CD14-positive monocyte (primary cell): ENCODE measurements around the gene FXYD6. TPM values are rescaled to one million over a fixed set of nuclear protein-coding genes. Genes with fewer than 3 reads are reported as not detected.
A peak's percentile ranks its signal among the peaks of the same experiment; 100 is the strongest.

ENCODE experiments used
- DNase-seq, 3 donors: peaks; one replicate each; pipeline ENCODE4 v3.0.0-alpha.2; 2011 to 2022
- H2AFZ ChIP-seq: 2 replicates; pipeline ENCODE4 v1.6.0; 2012; ENCODE audit warnings: mild to moderate bottlenecking, low read depth, low read length, inconsistent platforms; ENCODE audit not compliant: insufficient read depth, poor library complexity, severe bottlenecking
- H3K27ac ChIP-seq, 2 donors: 1 replicate in 1 of 2; 2 replicates in 1 of 2; pipeline ENCODE4 v1.5.1; 2012 to 2013; ENCODE audit warnings: low read length in 2 of 2, control low read depth in 1 of 2, inconsistent platforms in 1 of 2, low read depth in 1 of 2, mild to moderate bottlenecking in 1 of 2
- H3K27me3 ChIP-seq, 2 donors: one replicate each; pipeline versions ENCODE4 v1.6.0 to v1.6.1; 2011 to 2013; ENCODE audit warnings: low read length in 2 of 2; ENCODE audit not compliant: control insufficient read depth in 2 of 2, insufficient read depth in 2 of 2
- H3K36me3 ChIP-seq, 2 donors: replicated peaks in 1 of 2; 1 replicate in 1 of 2; 2 replicates in 1 of 2; pipeline versions ENCODE4 v1.5.1 to v1.6.1; 2012 to 2013; ENCODE audit warnings: low read length in 2 of 2, control low read depth in 1 of 2, inconsistent platforms in 1 of 2, mild to moderate bottlenecking in 1 of 2; ENCODE audit not compliant: insufficient read depth in 2 of 2, control insufficient read depth in 1 of 2
- H3K4me1 ChIP-seq, 2 donors: 1 replicate in 1 of 2; 2 replicates in 1 of 2; pipeline versions ENCODE4 v1.5.1 to v1.6.1; 2012 to 2013; ENCODE audit warnings: low read length in 2 of 2, control low read depth in 1 of 2, inconsistent platforms in 1 of 2, mild to moderate bottlenecking in 1 of 2, moderate library complexity in 1 of 2; ENCODE audit not compliant: insufficient read depth in 2 of 2, control insufficient read depth in 1 of 2
- H3K4me2 ChIP-seq: replicated peaks from 2 replicates; pipeline ENCODE3; 2012; ENCODE audit warnings: low read length, moderate library complexity, mild to moderate bottlenecking; ENCODE audit not compliant: poor library complexity, severe bottlenecking; ENCODE audit errors: extremely low read depth
- H3K4me3 ChIP-seq, 3 experiments: fragments of 200-600 bp in 1 of 3; sonication (generic) in 1 of 3; replicated peaks in 1 of 3; 1 replicate in 2 of 3; 2 replicates in 1 of 3; pipeline ENCODE4 v1.5.1; 2011 to 2013; ENCODE audit warnings: low read length in 3 of 3, mild to moderate bottlenecking in 3 of 3, control low read depth in 2 of 3, low read depth in 2 of 3, inconsistent platforms in 1 of 3, moderate library complexity in 1 of 3
- H3K79me2 ChIP-seq: 2 replicates; pipeline ENCODE4 v1.6.0; 2012; ENCODE audit warnings: mild to moderate bottlenecking, control low read depth, inconsistent platforms, low read length, moderate library complexity; ENCODE audit not compliant: insufficient read depth
- H3K9ac ChIP-seq: 2 replicates; pipeline ENCODE4 v1.6.0; 2017; ENCODE audit warnings: low read length, mild to moderate bottlenecking; ENCODE audit not compliant: insufficient read depth, poor library complexity, severe bottlenecking
- H3K9me3 ChIP-seq, 2 donors: replicated peaks in 1 of 2; 1 replicate in 1 of 2; 2 replicates in 1 of 2; pipeline versions ENCODE4 v1.5.1 to v1.6.1; 2012 to 2013; ENCODE audit warnings: low read length in 2 of 2, control low read depth in 1 of 2; ENCODE audit not compliant: control insufficient read depth in 1 of 2, insufficient read depth in 1 of 2
- H4K20me1 ChIP-seq: 2 replicates; pipeline ENCODE4 v1.6.0; 2012; ENCODE audit warnings: mild to moderate bottlenecking, low read length, control low read depth, moderate library complexity; ENCODE audit not compliant: insufficient read depth
- H3K27ac Mint-ChIP-seq, 7 donors: one replicate each; pipeline ENCODE4 v1.8.0; 2020; ENCODE audit warnings: mild to moderate bottlenecking in 7 of 7, mixed read lengths in 7 of 7, moderate library complexity in 6 of 7, inconsistent platforms in 2 of 7
- H3K27me3 Mint-ChIP-seq, 3 donors: one replicate each; pipeline ENCODE4 v1.8.0; 2021 to 2022; ENCODE audit warnings: low read depth in 3 of 3, mild to moderate bottlenecking in 3 of 3, mixed read lengths in 3 of 3, moderate library complexity in 3 of 3, inconsistent platforms in 1 of 3
- H3K36me3 Mint-ChIP-seq, 2 donors: one replicate each; pipeline ENCODE4 v1.8.0; 2020; ENCODE audit warnings: mixed read lengths in 2 of 2, inconsistent platforms in 1 of 2, mild to moderate bottlenecking in 1 of 2
- H3K4me1 Mint-ChIP-seq: one replicate; pipeline ENCODE4 v1.8.0; 2020; ENCODE audit warnings: mild to moderate bottlenecking, mixed read lengths
- H3K4me3 Mint-ChIP-seq, 2 donors: one replicate each; pipeline ENCODE4 v1.8.0; 2020; ENCODE audit warnings: mild to moderate bottlenecking in 2 of 2, mixed read lengths in 2 of 2, moderate library complexity in 1 of 2
- H3K9me3 Mint-ChIP-seq, 7 donors: one replicate each; pipeline ENCODE4 v1.8.0; 2020 to 2022; ENCODE audit warnings: mixed read lengths in 7 of 7, mild to moderate bottlenecking in 6 of 7, moderate library complexity in 6 of 7, inconsistent platforms in 2 of 7
- WGBS: methylation state at CpG from one replicate; pipeline ENCODE4 v1.1.5; 2013; ENCODE audit warnings: missing lambda C conversion rate; ENCODE audit not compliant: insufficient coverage; 5-methylcytosine and 5-hydroxymethylcytosine counted together
- intact Hi-C, 2 donors: fragments of 100-400 bp; cut with micrococcal nuclease; formaldehyde crosslinking; loops; one replicate each; pipeline versions ENCODE4 v1.15.0 to v1.15.1; 2023
- polyA plus RNA-seq, 3 donors: library from polyadenylated mRNA; depleted of rRNA in 1 of 3; unstranded in 2 of 3; stranded (reverse) in 1 of 3; fragments of 300-500 nt in 2 of 3; fragments of >200 nt in 1 of 3; fragmentation: Illumina TruSeq in 2 of 3; gene quantifications; 1 replicate in 2 of 3; 2 replicates in 1 of 3; pipeline ENCODE4 v1.2.3, GENCODE V29; 2012 to 2021
- TF ChIP-seq, protein P1 (sequence below): fragments of 200-600 bp; IDR thresholded peaks from one replicate; pipeline ENCODE4 v1.8.0; 2022; ENCODE audit warnings: antibody characterized with exemption, mild to moderate bottlenecking

Gene FXYD6
- polyA plus RNA-seq, 3 donors: 36.4 to 52.1 (median 44.1) TPM

DNA sequence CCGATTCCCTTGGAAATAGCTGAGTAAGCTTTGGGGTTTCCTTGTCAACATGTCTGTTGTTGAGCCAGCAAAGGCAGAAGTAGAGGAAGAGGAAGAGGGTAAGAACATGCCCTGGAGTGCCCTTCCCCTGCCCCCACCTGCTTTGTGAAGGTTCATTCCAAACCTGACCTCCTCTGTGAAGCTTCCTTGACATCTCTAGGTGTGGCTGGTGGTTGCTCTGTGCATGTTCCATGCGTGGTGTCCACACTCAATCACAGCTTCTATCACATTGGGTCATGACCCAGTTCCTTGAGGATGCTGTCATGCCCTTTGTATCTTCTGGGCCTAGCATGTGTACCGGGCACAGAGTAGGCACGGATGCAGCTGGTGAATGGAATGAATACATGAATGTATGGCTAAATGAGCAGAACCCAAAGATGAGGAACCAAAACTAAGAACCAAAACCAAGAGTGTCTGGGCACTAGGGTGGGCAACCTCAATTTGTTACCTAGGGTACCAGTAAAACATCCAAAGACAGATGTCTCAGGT is 23.7 kb upstream of the FXYD6 start:
- Histone ChIP-seq H3K9me3 (no peaks in the 10 kb centered on the region), H3K27ac (peak overlapping the region; percentile 43 to 57), H3K4me3 (peak overlapping the region in 1 of 3 experiments; percentile 18), H4K20me1 (no peaks in the 10 kb centered on the region), H3K4me2 (peak overlapping the region; percentile 43), H2AFZ (peak overlapping the region; percentile 3), H3K4me1 (peaks cover 15 to 20% of the 10 kb centered on the region in 2 donors), H3K27me3 (no peaks in the 10 kb centered on the region), H3K36me3 (no peaks in the 10 kb centered on the region), H3K9ac (no peak overlapping the region), H3K79me2 (no peaks in the 10 kb centered on the region)
- peak; percentile 41 to 59 (median 41) for DNase-seq
- Mint-ChIP-seq H3K9me3 (peaks cover 0 to 1% (median 0%) of the 10 kb centered on the region in 7 donors), H3K27me3 (peaks cover 0 to 3% (median 2%) of the 10 kb centered on the region in 3 donors), H3K4me1 (peaks cover 21% of the 10 kb centered on the region), H3K36me3 (no peaks in the 10 kb centered on the region), H3K27ac (peak overlapping the region; percentile 28 to 82 (median 71)), H3K4me3 (no peak overlapping the region)
- WGBS: 35% methylated on average over 3 of the region's 4 CpGs
- TF ChIP-seq, protein P1, sequence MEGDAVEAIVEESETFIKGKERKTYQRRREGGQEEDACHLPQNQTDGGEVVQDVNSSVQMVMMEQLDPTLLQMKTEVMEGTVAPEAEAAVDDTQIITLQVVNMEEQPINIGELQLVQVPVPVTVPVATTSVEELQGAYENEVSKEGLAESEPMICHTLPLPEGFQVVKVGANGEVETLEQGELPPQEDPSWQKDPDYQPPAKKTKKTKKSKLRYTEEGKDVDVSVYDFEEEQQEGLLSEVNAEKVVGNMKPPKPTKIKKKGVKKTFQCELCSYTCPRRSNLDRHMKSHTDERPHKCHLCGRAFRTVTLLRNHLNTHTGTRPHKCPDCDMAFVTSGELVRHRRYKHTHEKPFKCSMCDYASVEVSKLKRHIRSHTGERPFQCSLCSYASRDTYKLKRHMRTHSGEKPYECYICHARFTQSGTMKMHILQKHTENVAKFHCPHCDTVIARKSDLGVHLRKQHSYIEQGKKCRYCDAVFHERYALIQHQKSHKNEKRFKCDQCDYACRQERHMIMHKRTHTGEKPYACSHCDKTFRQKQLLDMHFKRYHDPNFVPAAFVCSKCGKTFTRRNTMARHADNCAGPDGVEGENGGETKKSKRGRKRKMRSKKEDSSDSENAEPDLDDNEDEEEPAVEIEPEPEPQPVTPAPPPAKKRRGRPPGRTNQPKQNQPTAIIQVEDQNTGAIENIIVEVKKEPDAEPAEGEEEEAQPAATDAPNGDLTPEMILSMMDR: no peak
- intact Hi-C loops: loop anchor here (2.0 to 10.0 kb wide), 3 partner anchors 45 to 78 kb away; partner anchors contain the start of gene FXYD2 (in 1 of the 2)

DNA sequence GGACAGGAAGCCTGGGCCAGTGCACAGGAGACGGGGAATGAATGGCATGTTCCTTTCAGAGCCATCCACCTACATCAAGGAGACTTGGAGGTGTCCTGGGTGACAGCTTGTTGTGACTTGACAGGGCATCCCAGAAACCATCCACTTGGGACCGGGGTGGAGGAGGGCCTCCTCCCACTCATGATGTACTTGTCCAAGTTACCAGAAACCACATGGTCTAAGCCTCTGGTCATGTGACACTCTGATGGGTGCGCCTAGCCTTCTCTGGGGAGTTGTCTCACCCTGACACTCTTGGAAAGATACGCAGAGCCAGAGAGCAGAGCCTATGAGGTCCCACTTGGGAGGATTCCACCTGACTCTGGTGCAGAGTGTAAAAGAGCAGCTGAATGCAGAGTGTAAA is 21.6 kb upstream of the FXYD6 start:
- H3K9me3 ChIP-seq: no peaks in the 10 kb centered on the region
- no peak overlapping the region for H2AFZ ChIP-seq
- H3K9me3 Mint-ChIP-seq: peaks cover 0 to 1% (median 0%) of the 10 kb centered on the region in 7 donors
- no peak for DNase-seq
- H3K4me1 Mint-ChIP-seq: peaks cover 21% of the 10 kb centered on the region
- no peak overlapping the region for H3K4me2 ChIP-seq
- H3K27me3 ChIP-seq: no peaks in the 10 kb centered on the region
- H3K36me3 Mint-ChIP-seq: no peaks in the 10 kb centered on the region
- H3K9ac ChIP-seq: no peak overlapping the region
- no peaks in the 10 kb centered on the region for H4K20me1 ChIP-seq
- H3K4me3 Mint-ChIP-seq: peak overlapping the region in 1 of 2 donors; percentile 23
- H3K79me2 ChIP-seq: no peaks in the 10 kb centered on the region
- peaks cover 0 to 3% (median 2%) of the 10 kb centered on the region in 3 donors for H3K27me3 Mint-ChIP-seq
- H3K4me3 ChIP-seq: no peak overlapping the region
- H3K36me3 ChIP-seq: no peaks in the 10 kb centered on the region
- H3K27ac ChIP-seq: no peak overlapping the region
- WGBS: 91% methylated on average over 3 of the region's 4 CpGs
- TF ChIP-seq, protein P1: no peak
- intact Hi-C loops: no loop called here
- H3K27ac Mint-ChIP-seq: no peak overlapping the region
- H3K4me1 ChIP-seq: peaks cover 15 to 20% of the 10 kb centered on the region in 2 donors
